ENCODE measurements around the gene RBMS3. TPM values are rescaled to one million over a fixed set of nuclear protein-coding genes. Genes with fewer than 3 reads are reported as not detected.

The RBMS3 gene
- total and polyA plus RNA-seq, 2 of the 8 experiments (the other 6 are each of a cell fraction or from before 2014, with no cell fraction given) = 3.7 to 6.9 TPM

DNA sequence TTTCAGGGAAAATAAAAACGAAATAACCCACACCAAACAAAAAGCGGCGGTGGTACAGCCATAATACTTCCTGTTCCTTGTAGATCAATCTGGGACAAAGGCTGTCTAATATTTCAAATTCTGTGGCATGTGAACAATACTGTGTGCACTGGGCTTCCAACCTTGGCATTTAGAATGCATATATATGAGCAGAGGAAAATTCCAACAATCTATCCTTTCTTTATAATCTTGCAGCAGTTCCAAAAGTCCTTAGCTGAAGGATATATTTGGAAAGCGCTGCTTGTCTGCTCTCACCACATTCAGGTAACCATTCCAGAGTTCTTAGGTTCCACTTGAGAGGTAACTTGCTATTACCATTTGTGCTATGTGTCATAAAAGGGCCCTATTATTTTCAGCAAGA lies 231.8 kb downstream of the RBMS3 start (continued):
- TF ChIP-seq, protein P1, sequence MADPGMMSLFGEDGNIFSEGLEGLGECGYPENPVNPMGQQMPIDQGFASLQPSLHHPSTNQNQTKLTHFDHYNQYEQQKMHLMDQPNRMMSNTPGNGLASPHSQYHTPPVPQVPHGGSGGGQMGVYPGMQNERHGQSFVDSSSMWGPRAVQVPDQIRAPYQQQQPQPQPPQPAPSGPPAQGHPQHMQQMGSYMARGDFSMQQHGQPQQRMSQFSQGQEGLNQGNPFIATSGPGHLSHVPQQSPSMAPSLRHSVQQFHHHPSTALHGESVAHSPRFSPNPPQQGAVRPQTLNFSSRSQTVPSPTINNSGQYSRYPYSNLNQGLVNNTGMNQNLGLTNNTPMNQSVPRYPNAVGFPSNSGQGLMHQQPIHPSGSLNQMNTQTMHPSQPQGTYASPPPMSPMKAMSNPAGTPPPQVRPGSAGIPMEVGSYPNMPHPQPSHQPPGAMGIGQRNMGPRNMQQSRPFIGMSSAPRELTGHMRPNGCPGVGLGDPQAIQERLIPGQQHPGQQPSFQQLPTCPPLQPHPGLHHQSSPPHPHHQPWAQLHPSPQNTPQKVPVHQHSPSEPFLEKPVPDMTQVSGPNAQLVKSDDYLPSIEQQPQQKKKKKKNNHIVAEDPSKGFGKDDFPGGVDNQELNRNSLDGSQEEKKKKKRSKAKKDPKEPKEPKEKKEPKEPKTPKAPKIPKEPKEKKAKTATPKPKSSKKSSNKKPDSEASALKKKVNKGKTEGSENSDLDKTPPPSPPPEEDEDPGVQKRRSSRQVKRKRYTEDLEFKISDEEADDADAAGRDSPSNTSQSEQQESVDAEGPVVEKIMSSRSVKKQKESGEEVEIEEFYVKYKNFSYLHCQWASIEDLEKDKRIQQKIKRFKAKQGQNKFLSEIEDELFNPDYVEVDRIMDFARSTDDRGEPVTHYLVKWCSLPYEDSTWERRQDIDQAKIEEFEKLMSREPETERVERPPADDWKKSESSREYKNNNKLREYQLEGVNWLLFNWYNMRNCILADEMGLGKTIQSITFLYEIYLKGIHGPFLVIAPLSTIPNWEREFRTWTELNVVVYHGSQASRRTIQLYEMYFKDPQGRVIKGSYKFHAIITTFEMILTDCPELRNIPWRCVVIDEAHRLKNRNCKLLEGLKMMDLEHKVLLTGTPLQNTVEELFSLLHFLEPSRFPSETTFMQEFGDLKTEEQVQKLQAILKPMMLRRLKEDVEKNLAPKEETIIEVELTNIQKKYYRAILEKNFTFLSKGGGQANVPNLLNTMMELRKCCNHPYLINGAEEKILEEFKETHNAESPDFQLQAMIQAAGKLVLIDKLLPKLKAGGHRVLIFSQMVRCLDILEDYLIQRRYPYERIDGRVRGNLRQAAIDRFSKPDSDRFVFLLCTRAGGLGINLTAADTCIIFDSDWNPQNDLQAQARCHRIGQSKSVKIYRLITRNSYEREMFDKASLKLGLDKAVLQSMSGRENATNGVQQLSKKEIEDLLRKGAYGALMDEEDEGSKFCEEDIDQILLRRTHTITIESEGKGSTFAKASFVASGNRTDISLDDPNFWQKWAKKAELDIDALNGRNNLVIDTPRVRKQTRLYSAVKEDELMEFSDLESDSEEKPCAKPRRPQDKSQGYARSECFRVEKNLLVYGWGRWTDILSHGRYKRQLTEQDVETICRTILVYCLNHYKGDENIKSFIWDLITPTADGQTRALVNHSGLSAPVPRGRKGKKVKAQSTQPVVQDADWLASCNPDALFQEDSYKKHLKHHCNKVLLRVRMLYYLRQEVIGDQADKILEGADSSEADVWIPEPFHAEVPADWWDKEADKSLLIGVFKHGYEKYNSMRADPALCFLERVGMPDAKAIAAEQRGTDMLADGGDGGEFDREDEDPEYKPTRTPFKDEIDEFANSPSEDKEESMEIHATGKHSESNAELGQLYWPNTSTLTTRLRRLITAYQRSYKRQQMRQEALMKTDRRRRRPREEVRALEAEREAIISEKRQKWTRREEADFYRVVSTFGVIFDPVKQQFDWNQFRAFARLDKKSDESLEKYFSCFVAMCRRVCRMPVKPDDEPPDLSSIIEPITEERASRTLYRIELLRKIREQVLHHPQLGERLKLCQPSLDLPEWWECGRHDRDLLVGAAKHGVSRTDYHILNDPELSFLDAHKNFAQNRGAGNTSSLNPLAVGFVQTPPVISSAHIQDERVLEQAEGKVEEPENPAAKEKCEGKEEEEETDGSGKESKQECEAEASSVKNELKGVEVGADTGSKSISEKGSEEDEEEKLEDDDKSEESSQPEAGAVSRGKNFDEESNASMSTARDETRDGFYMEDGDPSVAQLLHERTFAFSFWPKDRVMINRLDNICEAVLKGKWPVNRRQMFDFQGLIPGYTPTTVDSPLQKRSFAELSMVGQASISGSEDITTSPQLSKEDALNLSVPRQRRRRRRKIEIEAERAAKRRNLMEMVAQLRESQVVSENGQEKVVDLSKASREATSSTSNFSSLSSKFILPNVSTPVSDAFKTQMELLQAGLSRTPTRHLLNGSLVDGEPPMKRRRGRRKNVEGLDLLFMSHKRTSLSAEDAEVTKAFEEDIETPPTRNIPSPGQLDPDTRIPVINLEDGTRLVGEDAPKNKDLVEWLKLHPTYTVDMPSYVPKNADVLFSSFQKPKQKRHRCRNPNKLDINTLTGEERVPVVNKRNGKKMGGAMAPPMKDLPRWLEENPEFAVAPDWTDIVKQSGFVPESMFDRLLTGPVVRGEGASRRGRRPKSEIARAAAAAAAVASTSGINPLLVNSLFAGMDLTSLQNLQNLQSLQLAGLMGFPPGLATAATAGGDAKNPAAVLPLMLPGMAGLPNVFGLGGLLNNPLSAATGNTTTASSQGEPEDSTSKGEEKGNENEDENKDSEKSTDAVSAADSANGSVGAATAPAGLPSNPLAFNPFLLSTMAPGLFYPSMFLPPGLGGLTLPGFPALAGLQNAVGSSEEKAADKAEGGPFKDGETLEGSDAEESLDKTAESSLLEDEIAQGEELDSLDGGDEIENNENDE (IDR thresholded peaks at IDR 0.05; ENCODE audit: insufficient replicate concordance, low read length) = no peak
- no peak for TF ChIP-seq ASH2L (IDR thresholded peaks at IDR 0.05; ENCODE audit: low read length)
- TF ChIP-seq SUZ12 (IDR thresholded peaks at IDR 0.05; ENCODE audit: low read length) = no peak
